HepG2 (cell line): ENCODE results near the gene DDRGK1. TPM values are rescaled to one million over a fixed set of nuclear protein-coding genes. Genes with fewer than 3 reads are reported as not detected.

Source experiments
- GLI4 ChIP-seq: sonication (generic); formaldehyde crosslinking; IDR thresholded peaks from 2 replicates; pipeline ENCODE4 v1.5.1; 2020; ENCODE audit warnings: missing genetic modification reagents, mild to moderate bottlenecking, moderate library complexity, borderline replicate concordance
- HOXA3 ChIP-seq: sonication (generic); formaldehyde crosslinking; IDR thresholded peaks from 2 replicates; pipeline ENCODE4 v1.5.0; 2020; ENCODE audit warnings: missing genetic modification reagents
- HOXA5 ChIP-seq: sonication (generic); formaldehyde crosslinking; IDR thresholded peaks from 2 replicates; pipeline ENCODE4 v1.4.0; 2020; ENCODE audit warnings: missing genetic modification reagents
- KLF6 ChIP-seq: IDR thresholded peaks from 2 replicates; pipeline ENCODE4 v1.8.0; 2016; ENCODE audit warnings: missing biosample characterization, missing genetic modification reagents
- MED8 ChIP-seq: sonication (generic); formaldehyde crosslinking; IDR thresholded peaks from 2 replicates; pipeline ENCODE4 v1.8.1; 2023; ENCODE audit warnings: mild to moderate bottlenecking, missing genetic modification reagents; ENCODE audit not compliant: insufficient replicate concordance
- MYC ChIP-seq: sonication (generic); formaldehyde crosslinking; IDR thresholded peaks from 2 replicates; pipeline ENCODE4 v1.9.0; 2021; ENCODE audit warnings: missing genetic modification reagents, borderline replicate concordance
- NAIF1 ChIP-seq: sonication (generic); formaldehyde crosslinking; IDR thresholded peaks from 2 replicates; pipeline ENCODE4 v1.5.0; 2020; ENCODE audit warnings: mild to moderate bottlenecking, missing genetic modification reagents, borderline replicate concordance
- NCOR1 ChIP-seq: fragments of 200-600 bp; sonication (generic); IDR thresholded peaks from 2 replicates; pipeline ENCODE4 v1.7.0; 2017; ENCODE audit warnings: antibody characterized with exemption, low read length, borderline replicate concordance
- ONECUT2 ChIP-seq: sonication (generic); formaldehyde crosslinking; IDR thresholded peaks from 2 replicates; pipeline ENCODE4 v1.4.0; 2020; ENCODE audit warnings: missing genetic modification reagents
- RXRB ChIP-seq: IDR thresholded peaks from 2 replicates; pipeline ENCODE4 v1.6.1; 2016; ENCODE audit warnings: borderline replicate concordance, missing genetic modification reagents, missing compliant biosample characterization
- THYN1 ChIP-seq: sonication (generic); formaldehyde crosslinking; IDR thresholded peaks from 2 replicates; pipeline ENCODE4 v1.8.1; 2023; ENCODE audit warnings: low read depth, mild to moderate bottlenecking, moderate library complexity, missing genetic modification reagents, borderline replicate concordance
- ZMYM3 ChIP-seq: sonication (generic); formaldehyde crosslinking; IDR thresholded peaks from 2 replicates; pipeline ENCODE4 v1.5.1; 2020; ENCODE audit warnings: mild to moderate bottlenecking, missing genetic modification reagents
- ZNF138 ChIP-seq: sonication (generic); formaldehyde crosslinking; IDR thresholded peaks from 2 replicates; pipeline ENCODE4 v1.5.0; 2020; ENCODE audit warnings: mild to moderate bottlenecking, low read depth, missing genetic modification reagents
- ZNF567 ChIP-seq: sonication (generic); formaldehyde crosslinking; IDR thresholded peaks from 2 replicates; pipeline ENCODE4 v1.8.1; 2023; ENCODE audit warnings: mild to moderate bottlenecking, missing genetic modification reagents, borderline replicate concordance
- ZSCAN22 ChIP-seq: sonication (generic); formaldehyde crosslinking; IDR thresholded peaks from 2 replicates; pipeline ENCODE4 v1.4.0; 2020; ENCODE audit warnings: mild to moderate bottlenecking, missing genetic modification reagents
- polyA plus RNA-seq, 8 experiments: library from polyadenylated mRNA; depleted of rRNA in 3 of 8; stranded (reverse) in 7 of 8; unstranded in 1 of 8; fragments of >200 nt; fragmentation: Illumina TruSeq in 4 of 8; extraction: Trizol in 4 of 8; gene quantifications; 2 replicates each; pipeline versions ENCODE4 v1.2.1 to v1.2.3, GENCODE V29; 2011 to 2016; ENCODE audit warnings: low read depth in 4 of 8, missing spikeins in 1 of 8, mixed read lengths in 1 of 8; ENCODE audit not compliant: insufficient read depth in 1 of 8
- total RNA-seq, 5 experiments: library from RNA; depleted of rRNA; stranded (reverse); fragments of >200 nt; fragmentation: Illumina TruSeq; extraction: Trizol; gene quantifications; 2 replicates each; pipeline ENCODE4 v1.2.3, GENCODE V29; 2016; ENCODE audit warnings: low read depth in 1 of 5
- TF ChIP-seq, protein P1 (sequence below): sonication (generic); formaldehyde crosslinking; IDR thresholded peaks from 2 replicates; pipeline ENCODE4 v1.5.0; 2020; ENCODE audit warnings: missing genetic modification reagents
- TF ChIP-seq, protein P2 (sequence below): sonication (generic); formaldehyde crosslinking; IDR thresholded peaks from 2 replicates; pipeline ENCODE4 v1.4.0; 2020; ENCODE audit warnings: missing genetic modification reagents
- TF ChIP-seq, protein P3 (sequence below): sonication (generic); formaldehyde crosslinking; IDR thresholded peaks from 2 replicates; pipeline ENCODE4 v1.4.0; 2020; ENCODE audit warnings: missing genetic modification reagents

Gene DDRGK1
- total and polyA plus RNA-seq, 2 of the 13 experiments (the other 11 are each of a cell fraction or from before 2014, with no cell fraction given) = 96.7 to 149 TPM

DNA sequence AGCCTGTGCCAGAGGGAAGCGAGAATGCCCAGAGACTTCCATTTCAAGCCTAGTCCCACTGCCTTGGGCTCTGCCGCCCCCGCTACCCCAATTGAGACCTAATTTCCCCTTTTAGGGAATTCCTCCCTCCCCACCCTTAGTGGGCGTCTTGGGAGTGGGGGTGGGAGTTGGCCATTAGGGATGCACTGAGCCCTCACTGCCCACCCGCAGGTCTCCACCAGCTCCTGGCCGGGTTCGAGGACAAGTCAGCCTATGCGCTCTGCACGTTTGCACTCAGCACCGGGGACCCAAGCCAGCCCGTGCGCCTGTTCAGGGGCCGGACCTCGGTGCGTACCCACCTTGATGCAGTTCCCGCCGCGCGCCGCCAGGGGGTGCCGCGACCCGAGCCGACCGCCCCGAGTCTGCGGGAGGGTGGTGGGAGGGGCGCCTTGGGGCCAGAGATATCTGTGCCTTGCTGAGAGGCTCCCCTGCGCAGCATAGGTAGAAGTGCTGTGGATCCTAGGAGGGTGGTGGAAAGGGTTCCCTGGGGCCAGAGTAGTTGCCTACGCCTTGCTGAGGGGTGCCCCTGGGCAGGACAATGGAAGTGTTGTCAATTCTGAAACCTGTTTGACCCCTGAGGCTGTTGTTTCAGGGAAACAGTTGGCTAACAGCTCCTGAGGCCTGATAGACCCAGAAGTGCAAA, 14.0 kb upstream of the DDRGK1 start (continued):
- TF ChIP-seq, protein P1, sequence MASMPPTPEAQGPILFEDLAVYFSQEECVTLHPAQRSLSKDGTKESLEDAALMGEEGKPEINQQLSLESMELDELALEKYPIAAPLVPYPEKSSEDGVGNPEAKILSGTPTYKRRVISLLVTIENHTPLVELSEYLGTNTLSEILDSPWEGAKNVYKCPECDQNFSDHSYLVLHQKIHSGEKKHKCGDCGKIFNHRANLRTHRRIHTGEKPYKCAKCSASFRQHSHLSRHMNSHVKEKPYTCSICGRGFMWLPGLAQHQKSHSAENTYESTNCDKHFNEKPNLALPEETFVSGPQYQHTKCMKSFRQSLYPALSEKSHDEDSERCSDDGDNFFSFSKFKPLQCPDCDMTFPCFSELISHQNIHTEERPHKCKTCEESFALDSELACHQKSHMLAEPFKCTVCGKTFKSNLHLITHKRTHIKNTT = no peak
- TF ChIP-seq, protein P2, sequence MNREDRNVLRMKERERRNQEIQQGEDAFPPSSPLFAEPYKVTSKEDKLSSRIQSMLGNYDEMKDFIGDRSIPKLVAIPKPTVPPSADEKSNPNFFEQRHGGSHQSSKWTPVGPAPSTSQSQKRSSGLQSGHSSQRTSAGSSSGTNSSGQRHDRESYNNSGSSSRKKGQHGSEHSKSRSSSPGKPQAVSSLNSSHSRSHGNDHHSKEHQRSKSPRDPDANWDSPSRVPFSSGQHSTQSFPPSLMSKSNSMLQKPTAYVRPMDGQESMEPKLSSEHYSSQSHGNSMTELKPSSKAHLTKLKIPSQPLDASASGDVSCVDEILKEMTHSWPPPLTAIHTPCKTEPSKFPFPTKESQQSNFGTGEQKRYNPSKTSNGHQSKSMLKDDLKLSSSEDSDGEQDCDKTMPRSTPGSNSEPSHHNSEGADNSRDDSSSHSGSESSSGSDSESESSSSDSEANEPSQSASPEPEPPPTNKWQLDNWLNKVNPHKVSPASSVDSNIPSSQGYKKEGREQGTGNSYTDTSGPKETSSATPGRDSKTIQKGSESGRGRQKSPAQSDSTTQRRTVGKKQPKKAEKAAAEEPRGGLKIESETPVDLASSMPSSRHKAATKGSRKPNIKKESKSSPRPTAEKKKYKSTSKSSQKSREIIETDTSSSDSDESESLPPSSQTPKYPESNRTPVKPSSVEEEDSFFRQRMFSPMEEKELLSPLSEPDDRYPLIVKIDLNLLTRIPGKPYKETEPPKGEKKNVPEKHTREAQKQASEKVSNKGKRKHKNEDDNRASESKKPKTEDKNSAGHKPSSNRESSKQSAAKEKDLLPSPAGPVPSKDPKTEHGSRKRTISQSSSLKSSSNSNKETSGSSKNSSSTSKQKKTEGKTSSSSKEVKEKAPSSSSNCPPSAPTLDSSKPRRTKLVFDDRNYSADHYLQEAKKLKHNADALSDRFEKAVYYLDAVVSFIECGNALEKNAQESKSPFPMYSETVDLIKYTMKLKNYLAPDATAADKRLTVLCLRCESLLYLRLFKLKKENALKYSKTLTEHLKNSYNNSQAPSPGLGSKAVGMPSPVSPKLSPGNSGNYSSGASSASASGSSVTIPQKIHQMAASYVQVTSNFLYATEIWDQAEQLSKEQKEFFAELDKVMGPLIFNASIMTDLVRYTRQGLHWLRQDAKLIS (CRISPR knock-in tag) = no peak
- TF ChIP-seq GLI4 (CRISPR knock-in tag) (peak; percentile 49; the same call in 1 of the 2 replicates), MED8 (no peak), ZNF138 (CRISPR knock-in tag) (peak; percentile 80; the same call in 1 of the 2 replicates), MYC (CRISPR knock-in tag) (peak; percentile 78; the same call in 1 of the 2 replicates), NAIF1 (CRISPR knock-in tag) (no peak), KLF6 (CRISPR knock-in tag) (0 out of 2 replicates have a peak, but pooled peaks have one; percentile 57), ZMYM3 (CRISPR knock-in tag) (peak; percentile 94), HOXA3 (CRISPR knock-in tag) (peak; percentile 80; the same call in 1 of the 2 replicates), HOXA5 (peak; percentile 65), RXRB (peak; percentile 81), NCOR1 (no peak), ZNF567 (CRISPR knock-in tag) (0 out of 2 replicates have a peak, but pooled peaks have one; percentile 66), ONECUT2 (CRISPR knock-in tag) (no peak), THYN1 (CRISPR knock-in tag) (0 out of 2 replicates have a peak, but pooled peaks have one; percentile 72), ZSCAN22 (CRISPR knock-in tag) (no peak)
- TF ChIP-seq, protein P3, sequence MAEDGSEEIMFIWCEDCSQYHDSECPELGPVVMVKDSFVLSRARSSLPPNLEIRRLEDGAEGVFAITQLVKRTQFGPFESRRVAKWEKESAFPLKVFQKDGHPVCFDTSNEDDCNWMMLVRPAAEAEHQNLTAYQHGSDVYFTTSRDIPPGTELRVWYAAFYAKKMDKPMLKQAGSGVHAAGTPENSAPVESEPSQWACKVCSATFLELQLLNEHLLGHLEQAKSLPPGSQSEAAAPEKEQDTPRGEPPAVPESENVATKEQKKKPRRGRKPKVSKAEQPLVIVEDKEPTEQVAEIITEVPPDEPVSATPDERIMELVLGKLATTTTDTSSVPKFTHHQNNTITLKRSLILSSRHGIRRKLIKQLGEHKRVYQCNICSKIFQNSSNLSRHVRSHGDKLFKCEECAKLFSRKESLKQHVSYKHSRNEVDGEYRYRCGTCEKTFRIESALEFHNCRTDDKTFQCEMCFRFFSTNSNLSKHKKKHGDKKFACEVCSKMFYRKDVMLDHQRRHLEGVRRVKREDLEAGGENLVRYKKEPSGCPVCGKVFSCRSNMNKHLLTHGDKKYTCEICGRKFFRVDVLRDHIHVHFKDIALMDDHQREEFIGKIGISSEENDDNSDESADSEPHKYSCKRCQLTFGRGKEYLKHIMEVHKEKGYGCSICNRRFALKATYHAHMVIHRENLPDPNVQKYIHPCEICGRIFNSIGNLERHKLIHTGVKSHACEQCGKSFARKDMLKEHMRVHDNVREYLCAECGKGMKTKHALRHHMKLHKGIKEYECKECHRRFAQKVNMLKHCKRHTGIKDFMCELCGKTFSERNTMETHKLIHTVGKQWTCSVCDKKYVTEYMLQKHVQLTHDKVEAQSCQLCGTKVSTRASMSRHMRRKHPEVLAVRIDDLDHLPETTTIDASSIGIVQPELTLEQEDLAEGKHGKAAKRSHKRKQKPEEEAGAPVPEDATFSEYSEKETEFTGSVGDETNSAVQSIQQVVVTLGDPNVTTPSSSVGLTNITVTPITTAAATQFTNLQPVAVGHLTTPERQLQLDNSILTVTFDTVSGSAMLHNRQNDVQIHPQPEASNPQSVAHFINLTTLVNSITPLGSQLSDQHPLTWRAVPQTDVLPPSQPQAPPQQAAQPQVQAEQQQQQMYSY (CRISPR knock-in tag) = no peak
